Testis (tissue), 3 donors: ENCODE results near the gene HMCN2. TPM values are rescaled to one million over a fixed set of nuclear protein-coding genes. Genes with fewer than 3 reads are reported as not detected.

ENCODE experiments used
- DNase-seq: peaks from one replicate; pipeline ENCODE4 v3.0.0-alpha.2; 2019
- H3K27ac ChIP-seq, 2 donors: fragments of 200-600 bp; sonication (generic); one replicate each; pipeline ENCODE4 v1.5.1; 2019
- H3K27me3 ChIP-seq: fragments of 200-600 bp; sonication (generic); one replicate; pipeline ENCODE4 v1.5.1; 2019
- H3K36me3 ChIP-seq: fragments of 200-600 bp; sonication (generic); one replicate; pipeline ENCODE4 v1.5.1; 2017; ENCODE audit warnings: low read depth; ENCODE audit errors: missing control alignments
- H3K4me1 ChIP-seq: fragments of 200-600 bp; sonication (generic); one replicate; pipeline ENCODE4 v1.5.1; 2019
- H3K4me3 ChIP-seq, 2 donors: fragments of 200-600 bp; sonication (generic); one replicate each; pipeline ENCODE4 v1.5.1; 2017 to 2019
- H3K9me3 ChIP-seq: fragments of 200-600 bp; sonication (generic); one replicate; pipeline ENCODE4 v1.5.1; 2017
- POLR2A ChIP-seq: fragments of 450-650 bp; IDR thresholded peaks from one replicate; pipeline ENCODE4 v1.6.1; 2017; ENCODE audit warnings: antibody characterized with exemption, mild to moderate bottlenecking, moderate library complexity
- WGBS, 2 donors: methylation state at CpG; one replicate each; pipeline ENCODE4 v1.1.5; 2018; 5-methylcytosine and 5-hydroxymethylcytosine counted together
- intact Hi-C: fragments of 100-400 bp; cut with DNase I; formaldehyde crosslinking; loops from one replicate; pipeline ENCODE4 v1.15.1; 2023; ENCODE audit warnings: low total_unique reads
- polyA plus RNA-seq: library from polyadenylated mRNA; stranded (reverse); fragments of 350-450 nt; fragmentation: Illumina TruSeq; extraction: RNeasy Lipid Tissue Mini Kit (QIAGEN cat#74804); gene quantifications from one replicate; pipeline ENCODE4 v1.2.3, GENCODE V29; 2014; ENCODE audit warnings: low read depth, low replicate concordance; ENCODE audit not compliant: insufficient read depth
- total RNA-seq, 2 donors: library from RNA; depleted of rRNA; stranded (reverse); fragments of >200 nt; gene quantifications; one replicate each; pipeline ENCODE4 v1.2.3, GENCODE V29; 2016
- TF ChIP-seq, protein P1 (sequence below), 3 experiments: fragments of 450-650 bp in 2 of 3; fragments of 200-600 bp in 1 of 3; sonication (generic) in 1 of 3; IDR thresholded peaks; one replicate each; pipeline ENCODE4 v1.5.1; 2016 to 2019; ENCODE audit warnings: antibody characterized with exemption in 3 of 3, mild to moderate bottlenecking in 2 of 3, moderate library complexity in 1 of 3

HMCN2 gene
- total and polyA plus RNA-seq, 3 donors from 2014 or later = 10.2 to 17.7 (median 15.5) TPM

GRCh38 chr9:130315446-130316226, 50.1 kb downstream of the HMCN2 start:
- H3K9me3 ChIP-seq = no peaks in the 10 kb centered on the region
- no peaks in the 10 kb centered on the region for H3K4me1 ChIP-seq
- no peak overlapping the region for H3K27ac ChIP-seq
- no peak overlapping the region for H3K4me3 ChIP-seq
- no peaks in the 10 kb centered on the region for H3K36me3 ChIP-seq
- 94% methylated on average over 10 to 13 of the region's 13 CpGs for WGBS, 2 donors
- intact Hi-C loops = no loop called here
- no peak for TF ChIP-seq POLR2A
- TF ChIP-seq, protein P1, sequence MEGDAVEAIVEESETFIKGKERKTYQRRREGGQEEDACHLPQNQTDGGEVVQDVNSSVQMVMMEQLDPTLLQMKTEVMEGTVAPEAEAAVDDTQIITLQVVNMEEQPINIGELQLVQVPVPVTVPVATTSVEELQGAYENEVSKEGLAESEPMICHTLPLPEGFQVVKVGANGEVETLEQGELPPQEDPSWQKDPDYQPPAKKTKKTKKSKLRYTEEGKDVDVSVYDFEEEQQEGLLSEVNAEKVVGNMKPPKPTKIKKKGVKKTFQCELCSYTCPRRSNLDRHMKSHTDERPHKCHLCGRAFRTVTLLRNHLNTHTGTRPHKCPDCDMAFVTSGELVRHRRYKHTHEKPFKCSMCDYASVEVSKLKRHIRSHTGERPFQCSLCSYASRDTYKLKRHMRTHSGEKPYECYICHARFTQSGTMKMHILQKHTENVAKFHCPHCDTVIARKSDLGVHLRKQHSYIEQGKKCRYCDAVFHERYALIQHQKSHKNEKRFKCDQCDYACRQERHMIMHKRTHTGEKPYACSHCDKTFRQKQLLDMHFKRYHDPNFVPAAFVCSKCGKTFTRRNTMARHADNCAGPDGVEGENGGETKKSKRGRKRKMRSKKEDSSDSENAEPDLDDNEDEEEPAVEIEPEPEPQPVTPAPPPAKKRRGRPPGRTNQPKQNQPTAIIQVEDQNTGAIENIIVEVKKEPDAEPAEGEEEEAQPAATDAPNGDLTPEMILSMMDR (IDR thresholded peaks at IDR 0.05) = no peak
- DNase-seq = no peak
- H3K27me3 ChIP-seq = no peaks in the 10 kb centered on the region

DNA sequence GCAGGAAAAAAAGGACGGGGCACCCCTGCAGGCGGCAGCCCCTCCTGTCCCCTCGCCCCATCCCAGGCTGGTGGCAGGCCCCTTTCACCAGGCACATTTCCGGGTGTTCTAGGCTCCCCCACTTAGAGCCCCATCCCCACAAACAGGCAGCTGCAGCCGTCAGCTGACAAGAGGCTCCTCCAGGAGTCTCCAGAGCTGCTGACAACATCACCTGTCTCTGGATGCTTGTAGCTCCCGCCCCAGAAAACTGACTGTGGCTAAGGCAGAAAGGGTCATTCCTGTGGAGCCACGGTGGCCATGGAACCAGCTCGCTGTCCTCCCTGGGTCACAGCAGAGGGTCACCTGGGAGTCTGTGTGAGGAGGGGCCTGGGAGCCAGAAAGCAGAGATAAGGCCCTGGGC, 50.9 kb downstream of the HMCN2 start:
- Histone ChIP-seq H3K4me3 (no peak overlapping the region), H3K36me3 (no peaks in the 10 kb centered on the region), H3K9me3 (no peaks in the 10 kb centered on the region), H3K4me1 (no peaks in the 10 kb centered on the region), H3K27ac (no peak overlapping the region), H3K27me3 (no peaks in the 10 kb centered on the region)
- intact Hi-C loops = no loop called here
- WGBS, 2 donors = 89 to 91% methylated on average over 4 to 8 of the region's 8 CpGs
- DNase-seq = no peak
- TF ChIP-seq, protein P1 (IDR thresholded peaks at IDR 0.05) = no peak
- TF ChIP-seq POLR2A = no peak

DNA sequence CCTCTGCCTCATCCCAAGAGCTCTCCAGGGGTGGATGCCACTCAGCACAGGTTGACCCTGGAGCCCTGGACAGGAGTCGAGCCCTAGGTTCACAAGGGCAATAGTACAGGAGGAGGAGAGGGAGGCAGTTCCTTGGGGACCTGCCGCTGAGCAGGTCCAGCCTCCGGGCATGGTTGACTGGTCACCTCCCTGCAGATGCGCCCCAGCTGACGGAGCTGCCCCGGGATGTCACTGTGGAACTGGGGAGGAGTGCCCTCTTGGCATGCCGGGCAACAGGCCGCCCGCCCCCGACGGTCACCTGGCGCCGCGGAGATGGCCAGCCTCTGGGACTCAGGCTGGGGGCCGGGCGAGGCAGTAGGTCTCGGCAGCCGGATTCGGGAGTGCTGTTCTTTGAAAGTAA, 53.7 kb downstream of the HMCN2 start:
- TF ChIP-seq, protein P1 (IDR thresholded peaks at IDR 0.05) = no peak
- TF ChIP-seq POLR2A = no peak
- Histone ChIP-seq H3K4me3 (no peak overlapping the region), H3K27ac (no peak overlapping the region), H3K4me1 (no peaks in the 10 kb centered on the region), H3K27me3 (no peaks in the 10 kb centered on the region), H3K36me3 (no peaks in the 10 kb centered on the region), H3K9me3 (no peaks in the 10 kb centered on the region)
- intact Hi-C loops = no loop called here
- no peak for DNase-seq
- WGBS, 2 donors = 86 to 89% methylated on average over 7 to 13 of the region's 19 CpGs

- DNase-seq = no peak
- H3K9me3 ChIP-seq = no peaks in the 10 kb centered on the region
- no peak overlapping the region for H3K27ac ChIP-seq
- intact Hi-C loops = no loop called here
- no peak for TF ChIP-seq POLR2A
- TF ChIP-seq, protein P1 (IDR thresholded peaks at IDR 0.05) = no peak
- no peaks in the 10 kb centered on the region for H3K36me3 ChIP-seq
- H3K4me1 ChIP-seq = no peaks in the 10 kb centered on the region
- 75 to 95% methylated on average over 4 to 16 of the region's 17 CpGs for WGBS, 2 donors
- no peaks in the 10 kb centered on the region for H3K27me3 ChIP-seq
- no peak overlapping the region for H3K4me3 ChIP-seq
These were observed 54.6 kb downstream of the HMCN2 start for GRCh38 chr9:130319944-130320712.
